NCI-H1930 (cell line): Measurements from ENCODE around the gene NXF3.
"Not testable (repeated sequence)": the region's sequence is repeated elsewhere in the genome, so short reads cannot be mapped to it uniquely, and the experiment has no call there.

Source experiments
- DNase-seq, 2 experiments: peaks; one replicate each; lab custom pipeline; 2025; lab: John Stamatoyannopoulos, UW

Gene NXF3

GRCh38 chrX:103033371-103033770 is 59.6 kb downstream of the NXF3 start:
- not testable (repeated sequence) for DNase-seq
